K562 treated with DMSO at 1 percent for 48 hours (cell line): ENCODE results near the gene TRPV3. TPM values are rescaled to one million over a fixed set of nuclear protein-coding genes. Genes with fewer than 3 reads are reported as not detected.

Source experiments
- total RNA-seq: library from RNA; unstranded; fragments of 300-600 nt; gene quantifications from 2 replicates; pipeline ENCODE4 v1.2.3, GENCODE V29; 2022; ENCODE audit warnings: low replicate concordance; ENCODE audit errors: extremely low read depth

Gene TRPV3
- total RNA-seq: not detected in 2 replicates

DNA sequence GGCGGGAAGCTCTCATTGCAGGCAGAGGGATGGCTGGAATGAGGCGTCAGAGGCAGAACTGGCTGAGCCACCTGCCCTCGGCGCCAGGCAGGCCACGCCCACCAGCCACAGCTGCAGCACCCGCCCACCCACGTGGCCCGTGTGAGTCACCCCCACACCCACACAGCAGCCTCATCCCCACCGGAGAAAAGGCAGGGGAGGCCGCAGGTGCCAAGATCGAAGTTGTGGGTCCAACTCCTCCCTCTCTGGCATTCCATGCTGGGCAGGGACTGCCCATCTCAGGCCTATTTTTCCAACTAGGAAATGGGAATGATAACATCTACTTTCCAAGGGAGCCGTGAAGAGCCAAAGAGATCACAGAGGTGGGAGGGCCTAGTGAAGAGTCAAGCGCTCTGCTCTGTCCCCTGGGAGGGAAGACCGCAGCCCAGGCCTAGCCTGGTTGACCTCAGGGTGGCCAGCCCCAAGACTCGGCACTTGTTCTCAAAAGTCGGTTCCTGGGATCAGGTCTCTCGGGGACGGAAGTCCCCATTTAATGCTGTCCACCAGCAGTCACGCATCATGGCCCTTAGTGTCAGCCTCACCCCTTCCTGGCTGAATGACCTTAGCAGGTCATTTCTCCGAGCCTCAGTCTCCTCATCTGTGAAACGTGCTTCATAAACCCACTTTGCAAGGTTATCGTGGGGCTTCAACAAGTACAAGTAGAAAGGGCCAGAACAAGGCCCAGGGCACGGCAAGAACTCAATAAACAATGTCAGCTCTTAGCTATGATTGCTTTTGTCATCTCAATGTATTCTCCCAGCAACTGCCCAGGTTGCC, at the start of gene TRPV3:
Gene TRPV3 (minus strand): TSS at position 45 of the 816 bp plus-strand sequence. CDS start 2,962 bp downstream, outside the sequence.

DNA sequence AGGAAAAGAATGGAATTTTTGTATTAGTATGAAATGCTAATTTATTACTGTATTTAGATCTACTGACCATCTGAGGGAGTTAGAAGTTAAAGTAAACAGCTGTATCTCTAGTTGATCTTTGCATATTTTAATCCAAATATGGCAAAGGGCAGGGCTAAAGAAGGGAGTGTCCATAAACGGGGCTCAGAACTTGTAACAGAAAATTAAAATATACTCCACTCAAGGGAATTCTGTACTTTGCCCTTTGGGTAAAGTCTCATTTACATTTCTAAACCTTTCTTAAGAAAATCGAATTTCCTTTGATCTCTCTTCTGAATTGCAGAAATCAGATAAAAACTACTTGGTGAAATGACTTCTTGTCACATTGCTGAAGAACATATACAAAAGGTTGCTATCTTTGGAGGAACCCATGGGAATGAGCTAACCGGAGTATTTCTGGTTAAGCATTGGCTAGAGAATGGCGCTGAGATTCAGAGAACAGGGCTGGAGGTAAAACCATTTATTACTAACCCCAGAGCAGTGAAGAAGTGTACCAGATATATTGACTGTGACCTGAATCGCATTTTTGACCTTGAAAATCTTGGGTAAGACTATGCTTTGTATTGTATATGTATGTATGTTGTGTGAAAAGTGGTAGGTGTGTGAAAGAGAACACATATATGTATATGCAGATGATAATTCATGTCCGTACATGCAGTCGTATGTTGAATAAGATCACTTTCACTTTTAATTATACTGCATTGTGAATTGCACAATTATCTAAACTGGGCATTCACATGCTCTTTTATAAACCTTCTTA, 81.6 kb downstream of the TRPV3 start, which contains the start of gene ASPA:
Gene ASPA (plus strand): TSS at position 186 of the 799 bp plus-strand sequence. CDS start 163 bp downstream, at position 349.

DNA sequence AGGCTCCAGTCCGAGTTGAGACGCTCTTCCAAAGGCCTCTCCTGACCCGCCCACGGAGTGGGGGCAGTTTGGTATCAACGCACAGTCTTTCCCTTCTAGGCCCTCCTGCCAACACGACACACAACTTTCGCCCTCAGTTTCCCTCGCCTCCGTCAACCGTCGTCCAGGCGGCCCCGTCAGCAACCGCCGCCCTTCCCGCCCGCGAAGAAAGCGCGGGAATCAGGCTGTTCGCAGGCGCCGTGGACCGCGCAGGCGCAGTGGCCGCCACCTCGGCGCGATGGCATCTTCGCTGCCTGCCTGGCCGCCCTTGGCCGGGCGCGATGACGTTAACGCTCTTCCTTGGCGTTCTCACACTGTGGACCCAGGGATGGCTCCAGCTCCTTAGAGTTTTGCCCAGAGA, 86.0 kb downstream of the TRPV3 start, which contains the start of gene SPATA22:
Gene SPATA22 (minus strand): TSS at position 221 of the 400 bp plus-strand sequence. CDS start 2,494 bp downstream, outside the sequence.

Other genes with a start within 250 kb of the TRPV3 start
- not detected in 2 replicates for gene OR3A2, start 171.5 kb downstream of the TRPV3 start, total RNA-seq
- not detected in 2 replicates for gene OR1E1, start 159.4 kb downstream of the TRPV3 start, total RNA-seq
- not detected in 2 replicates for gene OR3A3, start 146.4 kb downstream of the TRPV3 start, total RNA-seq
- not detected in 2 replicates for gene OR1E2, start 124.0 kb downstream of the TRPV3 start, total RNA-seq
- gene SPATA22, start 86.0 kb downstream of the TRPV3 start, total RNA-seq: not detected in 2 replicates
- gene ASPA, start 81.8 kb downstream of the TRPV3 start, total RNA-seq: not detected in 2 replicates
- not detected in 2 replicates for gene TRPV1, start 51.6 kb upstream of the TRPV3 start, total RNA-seq
- gene SHPK, start 78.4 kb upstream of the TRPV3 start, total RNA-seq: not detected in 2 replicates
- gene CTNS, start 78.9 kb upstream of the TRPV3 start, total RNA-seq: not detected in 2 replicates
- not detected in 2 replicates for gene TAX1BP3, start 110.8 kb upstream of the TRPV3 start, total RNA-seq
- not detected in 2 replicates for gene EMC6, start 111.0 kb upstream of the TRPV3 start, total RNA-seq
- not detected in 2 replicates for gene P2RX5, start 138.3 kb upstream of the TRPV3 start, total RNA-seq
- not detected in 2 replicates for gene HASPIN, start 166.1 kb upstream of the TRPV3 start, total RNA-seq
- gene ITGAE, start 243.4 kb upstream of the TRPV3 start, total RNA-seq: not detected in 2 replicates